Measurements from ENCODE around the gene DOK3. TPM values are rescaled to one million over a fixed set of nuclear protein-coding genes. Genes with fewer than 3 reads are reported as not detected.

Gene DOK3
- total and polyA plus RNA-seq, 2 of the 13 experiments (the other 11 are each of a cell fraction or from before 2014, with no cell fraction given), result 1.4 to 1.5 TPM

- no peak for TF ChIP-seq ZNF34 (CRISPR knock-in tag; IDR thresholded peaks at IDR 0.05; ENCODE audit: borderline replicate concordance)
- 0 out of 2 replicates have a peak, but pooled peaks have one; percentile 42 for TF ChIP-seq ZNF234 (CRISPR knock-in tag; conservative IDR thresholded peaks at IDR 0.05)
- peak in 1 of 2 experiments; percentile 8; a peak in 1 of 4 replicates for TF ChIP-seq HMGXB4 (CRISPR knock-in tag; IDR thresholded peaks at IDR 0.05; ENCODE audit: borderline replicate concordance in 1 of 2, low read depth in 1 of 2)
- TF ChIP-seq KMT2A (CRISPR knock-in tag; IDR thresholded peaks at IDR 0.05), result no peak; the same call in 1 of the 2 replicates
- no peak for TF ChIP-seq KIAA2018 (CRISPR knock-in tag; IDR thresholded peaks at IDR 0.05; ENCODE audit: borderline replicate concordance)
- no peak for TF ChIP-seq ZNF468 (CRISPR knock-in tag; IDR thresholded peaks at IDR 0.05)
- peak; percentile 12; the same call in 1 of the 2 replicates for TF ChIP-seq GABPB1 (CRISPR knock-in tag; IDR thresholded peaks at IDR 0.05)
- TF ChIP-seq BORCS8-MEF2B (CRISPR knock-in tag; IDR thresholded peaks at IDR 0.05), result 0 out of 2 replicates have a peak, but pooled peaks have one; percentile 30
- TF ChIP-seq RBFOX2 (IDR thresholded peaks at IDR 0.05; ENCODE audit: low read depth, low read length), result peak; percentile 45; the same call in 1 of the 2 replicates
- TF ChIP-seq KLF11 (CRISPR knock-in tag; IDR thresholded peaks at IDR 0.05), result no peak
- TF ChIP-seq HNRNPK (IDR thresholded peaks at IDR 0.05; ENCODE audit: low read depth, low read length, poor library complexity, severe bottlenecking), result peak; percentile 54
- no peak for TF ChIP-seq ZFP62 (CRISPR knock-in tag; IDR thresholded peaks at IDR 0.05)
- no peak for TF ChIP-seq ZNF414 (CRISPR knock-in tag; IDR thresholded peaks at IDR 0.05)
- TF ChIP-seq NCOA5 (CRISPR knock-in tag; IDR thresholded peaks at IDR 0.05), result no peak
- TF ChIP-seq MAF1 (CRISPR knock-in tag; IDR thresholded peaks at IDR 0.05; ENCODE audit: borderline replicate concordance), result no peak
- no peak for TF ChIP-seq DDIT3 (CRISPR knock-in tag; IDR thresholded peaks at IDR 0.05)
- TF ChIP-seq ZNF788 (CRISPR knock-in tag; IDR thresholded peaks at IDR 0.05; ENCODE audit: borderline replicate concordance), result peak; percentile 40; the same call in 1 of the 2 replicates
Observed at GRCh38 chr5:177553671-177554429, 44.2 kb upstream of the DOK3 start (continued).
